Keratinocyte (primary cell): Measurements from ENCODE around the gene HIVEP2. TPM values are rescaled to one million over a fixed set of nuclear protein-coding genes. Genes with fewer than 3 reads are reported as not detected.
A peak's percentile ranks its signal among the peaks of the same experiment; 100 is the strongest.

Experiments
- DNase-seq: peaks from one replicate; pipeline ENCODE4 v3.0.0-alpha.2; 2011; ENCODE audit warnings: low read depth, missing footprints, low spot score
- FAIRE-seq: peaks from 2 replicates; lab custom pipeline; 2011; peaks lifted over from hg19 to GRCh38; lab: Jason Lieb, UNC
- H2AFZ ChIP-seq: 2 replicates; pipeline ENCODE4 v1.6.0; 2012; ENCODE audit warnings: low read length, control low read depth, inconsistent platforms; ENCODE audit not compliant: control insufficient read depth
- H3K27ac ChIP-seq: 2 replicates; pipeline ENCODE4 v1.5.1; 2011; ENCODE audit warnings: low read length; ENCODE audit not compliant: control insufficient read depth, insufficient read depth
- H3K27me3 ChIP-seq: 3 replicates; pipeline ENCODE4 v1.6.0; 2011; ENCODE audit warnings: low read length; ENCODE audit not compliant: control insufficient read depth, insufficient read depth; ENCODE audit errors: extremely low read depth
- H3K36me3 ChIP-seq, 2 experiments: 2 replicates in 1 of 2; 3 replicates in 1 of 2; pipeline ENCODE4 v1.5.1; 2011; ENCODE audit warnings: low read length in 2 of 2, mild to moderate bottlenecking in 1 of 2; ENCODE audit not compliant: control insufficient read depth in 2 of 2, insufficient read depth in 2 of 2; ENCODE audit errors: extremely low read depth in 1 of 2
- H3K4me1 ChIP-seq: 3 replicates; pipeline ENCODE4 v1.5.1; 2011; ENCODE audit warnings: low read length; ENCODE audit not compliant: control insufficient read depth, insufficient read depth; ENCODE audit errors: extremely low read depth
- H3K4me2 ChIP-seq: 3 replicates; pipeline ENCODE4 v1.6.0; 2011; ENCODE audit warnings: low read depth, low read length; ENCODE audit not compliant: control insufficient read depth, insufficient read depth; ENCODE audit errors: extremely low read depth
- H3K4me3 ChIP-seq, 3 experiments: fragments of 200-600 bp in 1 of 3; sonication (generic) in 1 of 3; 2 replicates in 2 of 3; 3 replicates in 1 of 3; pipeline ENCODE4 v1.5.1; 2011 to 2016; ENCODE audit warnings: low read length in 3 of 3, mild to moderate bottlenecking in 3 of 3, control low read depth in 2 of 3, inconsistent platforms in 1 of 3, low read depth in 1 of 3, mixed read lengths in 1 of 3, mixed run types in 1 of 3, moderate library complexity in 1 of 3; ENCODE audit not compliant: control insufficient read depth in 2 of 3, insufficient read depth in 2 of 3; ENCODE audit errors: extremely low read depth in 1 of 3
- H3K79me2 ChIP-seq: 2 replicates; pipeline ENCODE4 v1.6.0; 2012; ENCODE audit warnings: low read length; ENCODE audit not compliant: control insufficient read depth, insufficient read depth
- H3K9ac ChIP-seq: 3 replicates; pipeline ENCODE4 v1.6.0; 2011; ENCODE audit warnings: low read length; ENCODE audit not compliant: control insufficient read depth, insufficient read depth; ENCODE audit errors: extremely low read depth
- H3K9me1 ChIP-seq: 3 replicates; pipeline ENCODE4 v1.6.0; 2011; ENCODE audit warnings: low read length; ENCODE audit not compliant: control insufficient read depth, insufficient read depth; ENCODE audit errors: extremely low read depth
- H3K9me3 ChIP-seq: 2 replicates; pipeline ENCODE4 v1.5.1; 2012; ENCODE audit warnings: low read depth, low read length; ENCODE audit not compliant: control insufficient read depth
- H4K20me1 ChIP-seq: 3 replicates; pipeline ENCODE4 v1.6.0; 2011; ENCODE audit warnings: low read length; ENCODE audit not compliant: control insufficient read depth, insufficient read depth; ENCODE audit errors: extremely low read depth
- CTCF ChIP-seq, 3 experiments: IDR thresholded peaks in 1 of 3; conservative IDR thresholded peaks in 1 of 3; optimal IDR thresholded peaks in 1 of 3; 2 replicates in 2 of 3; 3 replicates in 1 of 3; pipeline versions ENCODE3 to v1.5.1; 2011; ENCODE audit warnings: low read length in 3 of 3, mild to moderate bottlenecking in 3 of 3, moderate library complexity in 2 of 3, control low read depth in 1 of 3, inconsistent platforms in 1 of 3; ENCODE audit not compliant: insufficient read depth in 2 of 3; ENCODE audit errors: extremely low read depth in 1 of 3
- EZH2 ChIP-seq: IDR thresholded peaks from one replicate; pipeline ENCODE4 v1.6.1; 2012; ENCODE audit warnings: inconsistent platforms, mild to moderate bottlenecking, low read length, moderate library complexity
- dilution Hi-C: fragments of 300-500 bp; cut with MboI; formaldehyde crosslinking; loops from one replicate; pipeline ENCODE4 v1.7.0; 2020; ENCODE audit warnings: low sequenced_read_pairs; ENCODE audit not compliant: extremely low pct_ligation_motif_present
- polyA plus RNA-seq, 5 experiments: library from polyadenylated mRNA; depleted of rRNA in 3 of 5; stranded (reverse) in 3 of 5; stranded (forward) in 1 of 5; unstranded in 1 of 5; fragments of >200 nt; gene quantifications; 1 replicate in 1 of 5; 2 replicates in 3 of 5; 3 replicates in 1 of 5; pipeline versions ENCODE4 v1.2.1 to v1.2.3, GENCODE V29; 2011 to 2012; ENCODE audit warnings: missing spikeins in 2 of 5, low read depth in 1 of 5, low replicate concordance in 1 of 5

The HIVEP2 gene
- polyA plus RNA-seq, 1 donor (not counting 4 experiments of a cell fraction or from before 2014, with no cell fraction given), result 8.9 TPM

GRCh38 chr6:142884214-142885035, 60.6 kb downstream of the HIVEP2 start:
- no peaks in the 10 kb centered on the region for H3K27me3 ChIP-seq
- H3K9me1 ChIP-seq, result no peaks in the 10 kb centered on the region
- peak overlapping the region; percentile 74 for H3K9ac ChIP-seq
- peaks cover 28% of the 10 kb centered on the region for H3K79me2 ChIP-seq
- no peak for TF ChIP-seq CTCF (optimal IDR thresholded peaks at IDR 0.05 in 1 of 3, IDR thresholded peaks at IDR 0.05 in 1 of 3, conservative IDR thresholded peaks at IDR 0.05 in 1 of 3; ENCODE audit: extremely low read depth in 1 of 3, insufficient read depth in 2 of 3, low read length in 3 of 3)
- TF ChIP-seq EZH2, result no peak
- no peaks in the 10 kb centered on the region for H4K20me1 ChIP-seq
- H3K4me1 ChIP-seq, result peaks cover 25% of the 10 kb centered on the region
- peak overlapping the region in 2 of 3 experiments; percentile 30 to 36 for H3K4me3 ChIP-seq
- peak overlapping the region; percentile 77 for H3K4me2 ChIP-seq
- H3K36me3 ChIP-seq, result peaks cover 0 to 3% of the 10 kb centered on the region in 2 experiments
- H3K9me3 ChIP-seq, result no peaks in the 10 kb centered on the region
- FAIRE-seq (no peak), DNase-seq (no peak)
- H3K27ac ChIP-seq, result peak overlapping the region; percentile 80
- H2AFZ ChIP-seq, result no peak overlapping the region
- dilution Hi-C loops, result no loop called here

- no peak overlapping the region for H3K27ac ChIP-seq
- no peak for DNase-seq
- no peak for FAIRE-seq
- H3K27me3 ChIP-seq, result no peaks in the 10 kb centered on the region
- no peak overlapping the region for H3K4me2 ChIP-seq
- dilution Hi-C loops, result no loop called here
- no peaks in the 10 kb centered on the region for H3K9me1 ChIP-seq
- H3K9ac ChIP-seq, result no peak overlapping the region
- no peak overlapping the region for H3K4me3 ChIP-seq
- no peaks in the 10 kb centered on the region for H4K20me1 ChIP-seq
- peaks cover 25% of the 10 kb centered on the region for H3K4me1 ChIP-seq
- H3K9me3 ChIP-seq, result no peaks in the 10 kb centered on the region
- peaks cover 1 to 3% of the 10 kb centered on the region in 2 experiments for H3K36me3 ChIP-seq
- no peak overlapping the region for H2AFZ ChIP-seq
- TF ChIP-seq CTCF (optimal IDR thresholded peaks at IDR 0.05 in 1 of 3, IDR thresholded peaks at IDR 0.05 in 1 of 3, conservative IDR thresholded peaks at IDR 0.05 in 1 of 3; ENCODE audit: extremely low read depth in 1 of 3, insufficient read depth in 2 of 3, low read length in 3 of 3) (no peak), EZH2 (no peak)
- peaks cover 24% of the 10 kb centered on the region for H3K79me2 ChIP-seq
These were observed 62.0 kb downstream of the HIVEP2 start for GRCh38 chr6:142883011-142883410.
